ENCODE data around the gene ADORA1.

ADORA1 gene

GRCh38 chr1:203138066-203138465 lies 10.5 kb downstream of the ADORA1 start:
- no peak for DNase-seq (ENCODE audit: extremely low read depth in 1 of 2, low read depth in 1 of 2)

- DNase-seq (ENCODE audit: extremely low read depth in 1 of 2, low read depth in 1 of 2): no peak
Observed at GRCh38 chr1:203139976-203140475, 12.5 kb downstream of the ADORA1 start.

- no peak for DNase-seq (ENCODE audit: extremely low read depth in 1 of 2, low read depth in 1 of 2)
Observed at GRCh38 chr1:203140743-203141520, 13.4 kb downstream of the ADORA1 start.

GRCh38 chr1:203142124-203142523 lies 14.6 kb downstream of the ADORA1 start:
- no peak for DNase-seq (ENCODE audit: extremely low read depth in 1 of 2, low read depth in 1 of 2)

- DNase-seq (ENCODE audit: extremely low read depth in 1 of 2, low read depth in 1 of 2): no peak
Observed at GRCh38 chr1:203142684-203143408, 15.3 kb downstream of the ADORA1 start.

GRCh38 chr1:203143641-203144040 lies 16.1 kb downstream of the ADORA1 start:
- DNase-seq (ENCODE audit: extremely low read depth in 1 of 2, low read depth in 1 of 2): no peak

- no peak for DNase-seq (ENCODE audit: extremely low read depth in 1 of 2, low read depth in 1 of 2)
Observed at GRCh38 chr1:203144661-203145060, 17.1 kb downstream of the ADORA1 start.

GRCh38 chr1:203145321-203146041 lies 18.0 kb downstream of the ADORA1 start:
- DNase-seq (ENCODE audit: extremely low read depth in 1 of 2, low read depth in 1 of 2): no peak

- no peak for DNase-seq (ENCODE audit: extremely low read depth in 1 of 2, low read depth in 1 of 2)
Observed at GRCh38 chr1:203146042-203146369, 18.5 kb downstream of the ADORA1 start.

- no peak for DNase-seq (ENCODE audit: extremely low read depth in 1 of 2, low read depth in 1 of 2)
Observed at GRCh38 chr1:203146537-203146936, 19.0 kb downstream of the ADORA1 start.

- DNase-seq (ENCODE audit: extremely low read depth in 1 of 2, low read depth in 1 of 2): no peak
Observed at GRCh38 chr1:203147376-203147775, 19.9 kb downstream of the ADORA1 start.

GRCh38 chr1:203148127-203148526 lies 20.6 kb downstream of the ADORA1 start:
- no peak for DNase-seq (ENCODE audit: extremely low read depth in 1 of 2, low read depth in 1 of 2)

- DNase-seq (ENCODE audit: extremely low read depth in 1 of 2, low read depth in 1 of 2): no peak
Observed at GRCh38 chr1:203148579-203148978, 21.1 kb downstream of the ADORA1 start.

GRCh38 chr1:203149188-203149840 lies 21.8 kb downstream of the ADORA1 start:
- DNase-seq (ENCODE audit: extremely low read depth in 1 of 2, low read depth in 1 of 2): no peak

- DNase-seq (ENCODE audit: extremely low read depth in 1 of 2, low read depth in 1 of 2): no peak
Observed at GRCh38 chr1:203150511-203151297, 23.2 kb downstream of the ADORA1 start.

- DNase-seq (ENCODE audit: extremely low read depth in 1 of 2, low read depth in 1 of 2): no peak
Observed at GRCh38 chr1:203151362-203152157, 24.0 kb downstream of the ADORA1 start.

- DNase-seq (ENCODE audit: extremely low read depth in 1 of 2, low read depth in 1 of 2): no peak
Observed at GRCh38 chr1:203152158-203153034, 24.9 kb downstream of the ADORA1 start.
